K562 (cell line): ENCODE data around the gene C22orf39. TPM values are rescaled to one million over a fixed set of nuclear protein-coding genes. Genes with fewer than 3 reads are reported as not detected.
A peak's percentile ranks its signal among the peaks of the same experiment; 100 is the strongest.

Experiments used
- CCAR2 ChIP-seq: fragments of 200-400 bp; formaldehyde crosslinking; IDR thresholded peaks from 2 replicates; pipeline ENCODE4 v1.6.1; 2017; ENCODE audit warnings: mild to moderate bottlenecking, low read depth, low read length
- CREB1 ChIP-seq, 2 experiments: sonication (generic) in 1 of 2; formaldehyde crosslinking in 1 of 2; IDR thresholded peaks; 2 replicates each; pipeline versions ENCODE4 v1.6.1 to v1.8.0; 2012 to 2022; ENCODE audit warnings: inconsistent platforms in 1 of 2, mild to moderate bottlenecking in 1 of 2, missing genetic modification reagents in 1 of 2, moderate library complexity in 1 of 2
- DACH1 ChIP-seq: fragments of 450-650 bp; IDR thresholded peaks from 2 replicates; pipeline ENCODE4 v1.6.1; 2018; ENCODE audit not compliant: partially characterized antibody
- DMBX1 ChIP-seq: fragments of 250-450 bp; sonication (Bioruptor Pico); IDR thresholded peaks from 2 replicates; pipeline ENCODE4 v1.8.0; 2022; ENCODE audit warnings: inconsistent platforms, mild to moderate bottlenecking, moderate library complexity, borderline replicate concordance
- EHMT2 ChIP-seq: fragments of 450-650 bp; IDR thresholded peaks from 2 replicates; pipeline ENCODE4 v1.6.1; 2018; ENCODE audit warnings: antibody characterized with exemption
- FOXP1 ChIP-seq: sonication (generic); formaldehyde crosslinking; IDR thresholded peaks from 2 replicates; pipeline ENCODE4 v1.8.0; 2022; ENCODE audit warnings: mild to moderate bottlenecking, missing genetic modification reagents
- HDAC6 ChIP-seq: IDR thresholded peaks from 2 replicates; pipeline ENCODE4 v1.6.1; 2012; ENCODE audit warnings: low read depth, mild to moderate bottlenecking, control low read depth, inconsistent platforms, low read length, moderate library complexity
- HOXB6 ChIP-seq: fragments of 250-450 bp; sonication (Bioruptor Pico); IDR thresholded peaks from 2 replicates; pipeline ENCODE4 v1.5.1; 2022; ENCODE audit warnings: mild to moderate bottlenecking, borderline replicate concordance
- KDM5B ChIP-seq: fragments of 200-600 bp; sonication (generic); IDR thresholded peaks from 2 replicates; pipeline ENCODE4 v1.6.1; 2012; ENCODE audit warnings: low read depth, mild to moderate bottlenecking, moderate library complexity, low read length, control low read depth, inconsistent platforms; ENCODE audit not compliant: insufficient replicate concordance
- MAFF ChIP-seq: IDR thresholded peaks from 2 replicates; pipeline ENCODE4 v1.6.1; 2012; ENCODE audit warnings: low read length, improper control_type of control experiment
- NR1H2 ChIP-seq: sonication (generic); formaldehyde crosslinking; IDR thresholded peaks from 2 replicates; pipeline ENCODE4 v1.4.0; 2020; ENCODE audit warnings: mild to moderate bottlenecking, missing genetic modification reagents
- PHF21A ChIP-seq: fragments of 450-650 bp; IDR thresholded peaks from 2 replicates; pipeline ENCODE4 v1.6.1; 2017; ENCODE audit warnings: low read depth, borderline replicate concordance
- SETDB1 ChIP-seq: IDR thresholded peaks from one replicate; pipeline ENCODE4 v1.6.1; 2012; ENCODE audit warnings: low read length, control low read depth, inconsistent platforms
- STAG1 ChIP-seq: sonication (generic); formaldehyde crosslinking; IDR thresholded peaks from 2 replicates; pipeline ENCODE4 v1.5.0; 2020; ENCODE audit warnings: missing genetic modification reagents, borderline replicate concordance
- TAF15 ChIP-seq: fragments of 200-400 bp; formaldehyde crosslinking; IDR thresholded peaks from 2 replicates; pipeline ENCODE4 v1.6.1; 2017; ENCODE audit warnings: mild to moderate bottlenecking, low read depth, low read length, moderate library complexity
- polyA plus RNA-seq, 8 experiments: library from polyadenylated mRNA; depleted of rRNA in 4 of 8; stranded (reverse) in 5 of 8; unstranded in 3 of 8; fragments of >200 nt; fragmentation: Nextera tagmentation in 2 of 8; fragmentation: Illumina TruSeq in 1 of 8; extraction: Ambion mirVana in 2 of 8; extraction: Trizol in 1 of 8; gene quantifications; 2 replicates each; pipeline versions ENCODE4 v1.2.1 to v1.2.3, GENCODE V29; 2011 to 2014; ENCODE audit warnings: inconsistent platforms in 1 of 8, missing spikeins in 1 of 8
- total RNA-seq, 7 experiments: library from RNA; depleted of rRNA in 6 of 7; stranded (reverse); fragments of >200 nt in 6 of 7; fragmentation: Illumina TruSeq in 2 of 7; extraction: Trizol in 2 of 7; gene quantifications; 2 replicates each; pipeline versions ENCODE4 v1.2.1 to v1.2.3, GENCODE V29; 2011 to 2021; ENCODE audit warnings: low replicate concordance in 1 of 7
- TF ChIP-seq, protein P1 (sequence below): sonication (generic); formaldehyde crosslinking; IDR thresholded peaks from 2 replicates; pipeline ENCODE4 v1.8.0; 2023; ENCODE audit warnings: mild to moderate bottlenecking, missing genetic modification reagents
- TF ChIP-seq, protein P2 (sequence below): conservative IDR thresholded peaks from 2 replicates; pipeline ENCODE4 v1.6.1; 2011; ENCODE audit warnings: low read depth, mild to moderate bottlenecking, low read length; ENCODE audit not compliant: control insufficient read depth
- TF ChIP-seq, protein P3 (sequence below): fragments of 250-450 bp; sonication (Bioruptor Pico); IDR thresholded peaks from 2 replicates; pipeline ENCODE4 v1.8.0; 2021; ENCODE audit warnings: moderate library complexity, mild to moderate bottlenecking, inconsistent platforms

C22orf39 gene
- total and polyA plus RNA-seq, 9 of the 15 experiments (the other 6 are each of a cell fraction or from before 2014, with no cell fraction given), result 20.4 to 139 (median 66.8) TPM

DNA sequence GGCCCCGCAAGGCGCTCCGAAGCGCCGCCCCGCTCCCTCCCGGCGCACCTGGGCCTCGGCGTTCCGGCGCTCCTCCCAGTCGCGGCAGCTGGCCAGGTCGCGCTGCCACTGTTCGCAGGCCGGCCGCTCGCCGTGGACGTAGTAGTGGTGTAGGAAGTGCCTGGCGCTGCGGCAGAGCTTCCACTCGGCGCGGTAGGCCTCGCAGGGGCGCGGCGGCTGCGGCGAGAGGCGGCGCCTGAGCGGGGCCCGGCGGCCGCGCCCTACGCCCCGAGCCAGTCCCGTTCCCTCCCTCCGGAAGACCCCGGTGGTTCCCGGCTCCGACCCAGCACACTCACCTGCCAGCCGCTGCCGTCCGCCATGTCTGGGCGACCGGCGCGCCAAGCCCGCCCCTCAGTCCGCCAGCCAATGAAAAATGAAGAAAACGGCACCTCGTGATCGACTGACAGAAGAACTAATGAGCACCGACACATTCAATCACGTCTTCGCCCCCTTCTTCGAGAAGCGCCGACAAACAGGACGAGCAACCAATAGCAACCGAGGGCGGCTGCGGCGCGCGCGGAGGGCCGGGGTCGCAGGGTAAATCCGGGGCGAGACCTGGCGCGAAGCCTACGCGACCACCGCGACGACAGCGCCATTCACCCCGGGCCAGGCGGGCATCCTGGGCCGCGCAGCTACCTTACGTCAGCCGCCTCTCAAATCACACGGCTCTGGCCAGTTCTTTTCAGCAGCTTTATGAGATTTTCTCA lies at the start of gene C22orf39 (continued):
- TF ChIP-seq HDAC6 (0 out of 2 replicates have a peak, but pooled peaks have one; percentile 56), SETDB1 (peak; percentile 88), HOXB6 (CRISPR knock-in tag) (no peak), DACH1 (peak; percentile 8), CREB1 (IDR thresholded peaks at IDR 0.05) (peak; percentile 86), CREB1 (CRISPR knock-in tag; IDR thresholded peaks at IDR 0.05) (no peak), STAG1 (CRISPR knock-in tag) (no peak), PHF21A (peak; percentile 97), KDM5B (peak; percentile 99), DMBX1 (CRISPR knock-in tag) (peak; percentile 76; the same call in 1 of the 2 replicates), NR1H2 (CRISPR knock-in tag) (no peak), CCAR2 (no peak), EHMT2 (no peak), TAF15 (no peak), FOXP1 (CRISPR knock-in tag) (no peak), MAFF (no peak)
- TF ChIP-seq, protein P1, sequence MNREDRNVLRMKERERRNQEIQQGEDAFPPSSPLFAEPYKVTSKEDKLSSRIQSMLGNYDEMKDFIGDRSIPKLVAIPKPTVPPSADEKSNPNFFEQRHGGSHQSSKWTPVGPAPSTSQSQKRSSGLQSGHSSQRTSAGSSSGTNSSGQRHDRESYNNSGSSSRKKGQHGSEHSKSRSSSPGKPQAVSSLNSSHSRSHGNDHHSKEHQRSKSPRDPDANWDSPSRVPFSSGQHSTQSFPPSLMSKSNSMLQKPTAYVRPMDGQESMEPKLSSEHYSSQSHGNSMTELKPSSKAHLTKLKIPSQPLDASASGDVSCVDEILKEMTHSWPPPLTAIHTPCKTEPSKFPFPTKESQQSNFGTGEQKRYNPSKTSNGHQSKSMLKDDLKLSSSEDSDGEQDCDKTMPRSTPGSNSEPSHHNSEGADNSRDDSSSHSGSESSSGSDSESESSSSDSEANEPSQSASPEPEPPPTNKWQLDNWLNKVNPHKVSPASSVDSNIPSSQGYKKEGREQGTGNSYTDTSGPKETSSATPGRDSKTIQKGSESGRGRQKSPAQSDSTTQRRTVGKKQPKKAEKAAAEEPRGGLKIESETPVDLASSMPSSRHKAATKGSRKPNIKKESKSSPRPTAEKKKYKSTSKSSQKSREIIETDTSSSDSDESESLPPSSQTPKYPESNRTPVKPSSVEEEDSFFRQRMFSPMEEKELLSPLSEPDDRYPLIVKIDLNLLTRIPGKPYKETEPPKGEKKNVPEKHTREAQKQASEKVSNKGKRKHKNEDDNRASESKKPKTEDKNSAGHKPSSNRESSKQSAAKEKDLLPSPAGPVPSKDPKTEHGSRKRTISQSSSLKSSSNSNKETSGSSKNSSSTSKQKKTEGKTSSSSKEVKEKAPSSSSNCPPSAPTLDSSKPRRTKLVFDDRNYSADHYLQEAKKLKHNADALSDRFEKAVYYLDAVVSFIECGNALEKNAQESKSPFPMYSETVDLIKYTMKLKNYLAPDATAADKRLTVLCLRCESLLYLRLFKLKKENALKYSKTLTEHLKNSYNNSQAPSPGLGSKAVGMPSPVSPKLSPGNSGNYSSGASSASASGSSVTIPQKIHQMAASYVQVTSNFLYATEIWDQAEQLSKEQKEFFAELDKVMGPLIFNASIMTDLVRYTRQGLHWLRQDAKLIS, result no peak
- TF ChIP-seq, protein P2, sequence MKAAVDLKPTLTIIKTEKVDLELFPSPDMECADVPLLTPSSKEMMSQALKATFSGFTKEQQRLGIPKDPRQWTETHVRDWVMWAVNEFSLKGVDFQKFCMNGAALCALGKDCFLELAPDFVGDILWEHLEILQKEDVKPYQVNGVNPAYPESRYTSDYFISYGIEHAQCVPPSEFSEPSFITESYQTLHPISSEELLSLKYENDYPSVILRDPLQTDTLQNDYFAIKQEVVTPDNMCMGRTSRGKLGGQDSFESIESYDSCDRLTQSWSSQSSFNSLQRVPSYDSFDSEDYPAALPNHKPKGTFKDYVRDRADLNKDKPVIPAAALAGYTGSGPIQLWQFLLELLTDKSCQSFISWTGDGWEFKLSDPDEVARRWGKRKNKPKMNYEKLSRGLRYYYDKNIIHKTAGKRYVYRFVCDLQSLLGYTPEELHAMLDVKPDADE, result peak; percentile 85; the same call in 1 of the 2 replicates
- TF ChIP-seq, protein P3, sequence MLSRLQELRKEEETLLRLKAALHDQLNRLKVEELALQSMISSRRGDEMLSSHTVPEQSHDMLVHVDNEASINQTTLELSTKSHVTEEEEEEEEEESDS (CRISPR knock-in tag), result no peak
